ENCODE data around the gene MFSD2A. TPM values are rescaled to one million over a fixed set of nuclear protein-coding genes. Genes with fewer than 3 reads are reported as not detected.

Gene MFSD2A
- total RNA-seq, 1 experiment from 2014 or later, result 8.0 TPM

DNA sequence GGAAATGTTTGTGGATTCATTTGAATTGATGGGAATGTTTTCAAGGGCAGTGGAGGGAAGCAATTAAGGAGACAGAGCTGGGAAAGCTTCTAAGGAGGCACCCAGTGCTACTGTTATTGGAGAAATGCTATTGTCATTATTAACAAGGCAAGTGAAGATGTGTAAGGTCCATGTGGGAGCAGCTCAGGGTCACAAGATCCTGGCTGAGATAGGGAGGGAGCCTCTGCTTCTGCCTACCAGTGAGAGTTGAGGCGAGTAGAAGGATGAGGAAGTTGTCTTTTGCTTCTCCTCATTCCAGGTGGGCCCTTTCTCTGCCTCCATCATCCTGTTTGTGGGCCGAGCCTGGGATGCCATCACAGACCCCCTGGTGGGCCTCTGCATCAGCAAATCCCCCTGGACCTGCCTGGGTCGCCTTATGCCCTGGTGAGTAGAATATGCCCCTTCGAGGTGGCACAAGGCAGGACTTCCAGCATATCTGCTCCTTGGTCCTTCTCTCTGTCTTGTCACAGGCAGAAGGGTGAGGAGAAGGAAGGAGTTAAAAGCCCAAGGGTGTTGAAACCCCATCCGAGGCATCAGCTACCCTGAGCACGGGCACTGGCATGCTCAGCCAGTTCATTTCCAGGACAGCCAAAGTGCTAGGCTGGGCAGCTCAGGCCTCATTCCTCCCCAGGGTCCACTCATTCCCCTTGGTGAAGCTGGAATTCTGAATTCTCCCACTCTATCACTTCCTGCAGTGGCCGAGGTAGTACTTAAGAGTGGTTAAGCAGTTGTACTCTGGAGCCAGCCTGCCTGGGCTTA, 3.7 kb downstream of the MFSD2A start:
- Histone ChIP-seq H3K4me1 (ENCODE audit: control insufficient read depth in 1 of 2, insufficient read depth in 2 of 2, low read length in 2 of 2) (peaks cover 10 to 23% of the 10 kb centered on the region in 2 experiments), H3K4me3 (replicated peaks in 1 of 2; ENCODE audit: low read depth in 1 of 2, low read length in 2 of 2) (no peak overlapping the region), H3K27me3 (ENCODE audit: insufficient read depth, low read length) (no peaks in the 10 kb centered on the region), H3K9me2 (ENCODE audit: insufficient read depth) (no peaks in the 10 kb centered on the region), H3K9ac (ENCODE audit: low read length) (no peak overlapping the region), H3K9me3 (ENCODE audit: control insufficient read depth in 1 of 2, insufficient read depth in 1 of 2, low read depth in 1 of 2, low read length in 2 of 2) (no peaks in the 10 kb centered on the region), H3K27ac (ENCODE audit: low read depth, low read length) (no peak overlapping the region), H2AFZ (ENCODE audit: low read depth, low read length, poor library complexity, severe bottlenecking) (no peak overlapping the region), H4K20me1 (ENCODE audit: insufficient read depth) (no peaks in the 10 kb centered on the region), H3K4me2 (ENCODE audit: low read length) (no peak overlapping the region), H3K36me3 (ENCODE audit: control insufficient read depth in 1 of 2, insufficient read depth in 2 of 2, low read length in 2 of 2) (0 out of 4 replicates have a peak, but pooled peaks cover 0 to 2% of the 10 kb centered on the region in 2 experiments), H3K79me2 (ENCODE audit: insufficient read depth, low read length) (0 out of 2 replicates have a peak, but pooled peaks cover 8% of the 10 kb centered on the region)
- BruUV-seq (replicated peaks), result no TSS peak
- TF ChIP-seq SIN3A (IDR thresholded peaks at IDR 0.05; ENCODE audit: low read depth) (no peak), SRF (IDR thresholded peaks at IDR 0.05; ENCODE audit: low read depth) (no peak), SP1 (IDR thresholded peaks at IDR 0.05; ENCODE audit: low read depth) (no peak), RAD21 (IDR thresholded peaks at IDR 0.05; ENCODE audit: low read depth) (no peak), JUND (IDR thresholded peaks at IDR 0.05) (no peak), TCF7L2 (IDR thresholded peaks at IDR 0.05; ENCODE audit: borderline replicate concordance, extremely low read depth, insufficient read depth, insufficient read length) (no peak), EGR1 (IDR thresholded peaks at IDR 0.05; ENCODE audit: low read depth) (no peak)
- ChIA-PET RAD21 (ENCODE audit: low non-redundant PET in 1 of 2, low total read pairs in 2 of 2, uncharacterized antibody in 2 of 2, unreplicated experiment in 2 of 2) (no interaction called here), CTCF (no interaction called here), POLR2A (interaction anchor here (1.3 kb wide), 1 partner anchor 19 kb away, joined by 3 read pairs; no protein-coding TSS in a partner anchor)
- intact Hi-C loops (cut with micrococcal nuclease), result no loop called here
- ATAC-seq (no peak), DNase-seq (ENCODE audit: low read depth, low spot score) (no peak)

DNA sequence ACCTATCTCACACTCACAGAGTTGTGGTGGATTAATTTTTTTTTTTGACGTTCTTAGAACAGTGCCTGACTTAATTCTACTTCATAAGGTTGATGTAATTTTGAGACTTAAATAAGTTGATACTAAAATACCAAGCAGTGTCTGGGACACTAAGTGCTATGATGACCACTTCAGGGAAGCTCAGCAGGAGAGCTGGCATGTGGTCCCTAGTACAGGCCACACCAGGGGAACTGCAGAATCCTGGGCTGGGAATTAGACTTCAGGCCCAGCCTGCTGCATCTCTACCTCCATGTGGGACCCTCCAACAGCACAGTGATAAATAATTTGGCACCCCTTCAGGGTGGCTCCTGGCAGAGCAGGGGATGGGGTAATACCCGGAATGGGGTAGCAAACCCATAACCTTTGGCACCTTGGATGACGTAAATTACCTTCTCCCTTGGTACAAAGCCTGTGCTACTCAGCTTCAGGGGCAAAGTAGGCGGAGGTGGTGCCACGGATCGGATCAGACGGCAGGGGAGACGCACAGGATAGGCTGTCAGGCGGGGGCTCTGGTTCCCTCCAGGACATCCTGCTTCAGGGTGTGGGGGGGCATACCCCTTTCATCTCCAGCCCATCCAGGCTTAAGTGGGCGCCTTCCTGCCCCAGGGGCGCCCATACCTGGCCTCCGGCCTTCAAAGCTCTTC, 4.8 kb downstream of the MFSD2A start:
- Histone ChIP-seq H3K79me2 (ENCODE audit: insufficient read depth, low read length) (0 out of 2 replicates have a peak, but pooled peaks cover 8% of the 10 kb centered on the region), H2AFZ (ENCODE audit: low read depth, low read length, poor library complexity, severe bottlenecking) (no peak overlapping the region), H4K20me1 (ENCODE audit: insufficient read depth) (no peaks in the 10 kb centered on the region), H3K9me2 (ENCODE audit: insufficient read depth) (no peaks in the 10 kb centered on the region), H3K4me3 (replicated peaks in 1 of 2; ENCODE audit: low read depth in 1 of 2, low read length in 2 of 2) (no peak overlapping the region), H3K9me3 (ENCODE audit: control insufficient read depth in 1 of 2, insufficient read depth in 1 of 2, low read depth in 1 of 2, low read length in 2 of 2) (no peaks in the 10 kb centered on the region), H3K4me2 (ENCODE audit: low read length) (no peak overlapping the region), H3K27ac (ENCODE audit: low read depth, low read length) (no peak overlapping the region), H3K9ac (ENCODE audit: low read length) (no peak overlapping the region), H3K27me3 (ENCODE audit: insufficient read depth, low read length) (no peaks in the 10 kb centered on the region), H3K36me3 (ENCODE audit: control insufficient read depth in 1 of 2, insufficient read depth in 2 of 2, low read length in 2 of 2) (0 out of 4 replicates have a peak, but pooled peaks cover 0 to 2% of the 10 kb centered on the region in 2 experiments), H3K4me1 (ENCODE audit: control insufficient read depth in 1 of 2, insufficient read depth in 2 of 2, low read length in 2 of 2) (peaks cover 7 to 17% of the 10 kb centered on the region in 2 experiments)
- intact Hi-C loops (cut with micrococcal nuclease), result no loop called here
- no TSS peak for BruUV-seq (replicated peaks)
- no peak for TF ChIP-seq EGR1 (IDR thresholded peaks at IDR 0.05; ENCODE audit: low read depth)
- no peak for TF ChIP-seq FOSL1 (IDR thresholded peaks at IDR 0.05; ENCODE audit: low read depth)
- TF ChIP-seq ZNF274 (IDR thresholded peaks at IDR 0.05; ENCODE audit: low read depth, low read length), result no peak
- TF ChIP-seq, protein P1, sequence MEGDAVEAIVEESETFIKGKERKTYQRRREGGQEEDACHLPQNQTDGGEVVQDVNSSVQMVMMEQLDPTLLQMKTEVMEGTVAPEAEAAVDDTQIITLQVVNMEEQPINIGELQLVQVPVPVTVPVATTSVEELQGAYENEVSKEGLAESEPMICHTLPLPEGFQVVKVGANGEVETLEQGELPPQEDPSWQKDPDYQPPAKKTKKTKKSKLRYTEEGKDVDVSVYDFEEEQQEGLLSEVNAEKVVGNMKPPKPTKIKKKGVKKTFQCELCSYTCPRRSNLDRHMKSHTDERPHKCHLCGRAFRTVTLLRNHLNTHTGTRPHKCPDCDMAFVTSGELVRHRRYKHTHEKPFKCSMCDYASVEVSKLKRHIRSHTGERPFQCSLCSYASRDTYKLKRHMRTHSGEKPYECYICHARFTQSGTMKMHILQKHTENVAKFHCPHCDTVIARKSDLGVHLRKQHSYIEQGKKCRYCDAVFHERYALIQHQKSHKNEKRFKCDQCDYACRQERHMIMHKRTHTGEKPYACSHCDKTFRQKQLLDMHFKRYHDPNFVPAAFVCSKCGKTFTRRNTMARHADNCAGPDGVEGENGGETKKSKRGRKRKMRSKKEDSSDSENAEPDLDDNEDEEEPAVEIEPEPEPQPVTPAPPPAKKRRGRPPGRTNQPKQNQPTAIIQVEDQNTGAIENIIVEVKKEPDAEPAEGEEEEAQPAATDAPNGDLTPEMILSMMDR (IDR thresholded peaks at IDR 0.05 in 2 of 3, conservative IDR thresholded peaks at IDR 0.05 in 1 of 3; ENCODE audit: borderline replicate concordance in 1 of 3, insufficient read depth in 1 of 3, low read depth in 2 of 3, low read length in 2 of 3), result no peak
- no peak for TF ChIP-seq SP1 (IDR thresholded peaks at IDR 0.05; ENCODE audit: low read depth)
- ChIA-PET RAD21 (ENCODE audit: low non-redundant PET in 1 of 2, low total read pairs in 2 of 2, uncharacterized antibody in 2 of 2, unreplicated experiment in 2 of 2) (no interaction called here), CTCF (no interaction called here), POLR2A (no interaction called here)
- DNase-seq (ENCODE audit: low read depth, low spot score) (no peak), ATAC-seq (no peak)
